M059J (cell line): Measurements from ENCODE around the gene NUB1. TPM values are rescaled to one million over a fixed set of nuclear protein-coding genes. Genes with fewer than 3 reads are reported as not detected.

Source experiments
- DNase-seq: peaks from one replicate; pipeline ENCODE4 v3.0.0-alpha.2; 2012; ENCODE audit warnings: low read depth
- total RNA-seq: library from RNA; depleted of rRNA; stranded (reverse); fragments of >200 nt; shearing (Covaris generic); gene quantifications from 2 replicates; pipeline ENCODE4 v1.2.3, GENCODE V29; 2014

Gene NUB1
- total RNA-seq, 1 experiment from 2014 or later: 74.4 TPM

DNA sequence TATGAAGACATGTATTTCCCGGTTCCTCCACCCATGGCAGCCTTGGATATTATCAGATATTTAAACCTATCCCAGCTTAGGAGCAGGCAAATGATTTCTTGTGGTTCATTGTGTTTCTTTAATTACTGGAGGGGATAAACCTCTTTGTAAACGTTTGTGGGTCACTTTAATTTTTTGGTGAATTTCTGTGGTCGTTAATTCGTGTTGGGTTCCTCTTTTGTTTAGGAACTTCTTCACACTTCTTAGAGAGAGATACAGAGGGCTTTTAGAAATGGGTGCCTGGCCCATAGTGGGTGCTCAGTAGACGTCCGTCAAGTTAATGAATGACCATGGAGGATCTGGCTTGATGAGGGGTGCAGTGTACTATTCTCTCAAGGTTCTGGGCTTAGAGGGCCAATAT is 27.2 kb upstream of the NUB1 start:
- DNase-seq: no peak

DNA sequence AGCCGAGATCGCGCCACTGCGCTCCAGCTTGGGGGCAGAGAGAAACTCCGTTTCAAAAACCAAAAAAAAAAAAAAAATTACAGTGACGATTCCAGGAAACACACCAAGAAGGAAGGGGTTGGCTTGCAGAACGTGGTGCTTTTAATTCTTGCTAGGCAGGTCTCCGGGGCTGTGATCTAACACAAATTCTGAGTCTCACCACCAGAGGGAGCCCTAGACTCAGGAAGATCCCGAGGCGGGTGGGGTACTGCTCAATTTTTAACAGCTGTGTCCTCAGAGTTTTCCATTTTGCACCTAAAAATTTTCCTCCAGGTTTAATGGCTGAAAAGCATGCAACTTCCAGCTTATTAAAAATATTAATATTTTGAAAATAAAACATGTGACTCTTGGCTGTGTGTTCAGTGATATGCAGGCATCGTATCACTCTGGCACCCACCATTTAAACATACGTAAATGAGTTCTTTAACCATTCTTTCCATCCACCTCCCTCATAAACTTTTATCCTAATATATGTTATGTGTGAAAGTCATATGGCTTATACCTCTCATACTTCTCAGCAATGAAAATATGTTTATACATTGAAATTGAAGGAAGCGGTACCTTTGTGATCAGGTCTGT is 26.5 kb upstream of the NUB1 start:
- peak; percentile 64 for DNase-seq

DNA sequence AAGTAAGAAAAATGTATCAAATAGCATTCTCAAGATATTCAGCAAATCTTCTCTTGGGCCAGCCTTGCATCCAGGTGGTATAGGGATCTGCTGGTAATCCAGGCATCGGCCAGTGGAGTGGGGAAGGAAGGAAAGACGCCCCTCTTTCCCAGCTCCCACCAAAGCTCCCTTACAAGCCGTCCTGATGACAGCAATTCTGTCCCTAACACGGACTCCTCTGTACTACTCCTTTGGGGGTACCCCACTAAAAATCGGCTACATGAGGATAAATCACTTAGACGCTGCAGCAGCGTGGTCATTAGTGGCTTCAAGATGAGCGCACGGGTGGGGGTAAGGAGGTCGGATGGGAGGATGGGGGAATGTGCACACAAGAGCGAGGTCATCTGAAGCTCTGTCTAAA is 24.7 kb upstream of the NUB1 start:
- no peak for DNase-seq

DNA sequence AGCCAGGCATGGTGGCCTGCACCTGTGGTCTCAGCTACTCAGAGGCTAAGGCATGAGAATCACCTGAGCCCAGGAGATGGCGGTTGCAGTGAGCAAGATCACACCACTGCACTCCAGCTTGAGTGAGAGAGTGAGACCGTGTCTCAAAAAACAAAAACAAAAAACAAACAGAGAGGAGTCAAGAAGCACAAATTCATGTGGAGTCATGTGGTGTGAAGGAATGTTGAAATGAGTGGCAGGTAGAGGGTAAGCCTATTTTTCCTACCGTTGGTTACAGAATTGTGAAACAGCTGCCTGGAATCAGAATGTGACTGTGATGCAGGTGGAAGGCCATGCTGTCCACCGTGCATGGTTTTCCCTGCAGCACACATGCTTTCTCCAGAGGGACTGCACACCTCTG is 23.7 kb upstream of the NUB1 start:
- no peak for DNase-seq

DNA sequence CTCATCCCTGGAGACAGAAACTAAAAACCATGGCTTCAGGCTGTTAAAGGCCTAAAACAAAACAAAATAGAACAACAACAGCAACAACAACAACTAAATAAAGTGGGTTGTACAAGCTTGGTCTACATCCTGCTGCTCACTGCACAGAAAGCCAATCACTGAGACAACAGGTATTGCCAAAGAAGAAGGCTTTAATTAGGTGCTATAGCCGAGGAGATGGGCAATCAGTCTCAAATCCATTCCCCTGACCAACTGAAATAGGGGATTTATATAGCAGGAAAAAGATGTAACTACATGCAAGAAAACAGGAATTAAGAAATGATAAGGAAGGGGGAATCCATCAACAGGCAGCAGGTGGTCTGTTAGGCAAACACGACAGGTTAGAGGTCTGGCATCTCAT is 22.4 kb upstream of the NUB1 start:
- DNase-seq: no peak

DNA sequence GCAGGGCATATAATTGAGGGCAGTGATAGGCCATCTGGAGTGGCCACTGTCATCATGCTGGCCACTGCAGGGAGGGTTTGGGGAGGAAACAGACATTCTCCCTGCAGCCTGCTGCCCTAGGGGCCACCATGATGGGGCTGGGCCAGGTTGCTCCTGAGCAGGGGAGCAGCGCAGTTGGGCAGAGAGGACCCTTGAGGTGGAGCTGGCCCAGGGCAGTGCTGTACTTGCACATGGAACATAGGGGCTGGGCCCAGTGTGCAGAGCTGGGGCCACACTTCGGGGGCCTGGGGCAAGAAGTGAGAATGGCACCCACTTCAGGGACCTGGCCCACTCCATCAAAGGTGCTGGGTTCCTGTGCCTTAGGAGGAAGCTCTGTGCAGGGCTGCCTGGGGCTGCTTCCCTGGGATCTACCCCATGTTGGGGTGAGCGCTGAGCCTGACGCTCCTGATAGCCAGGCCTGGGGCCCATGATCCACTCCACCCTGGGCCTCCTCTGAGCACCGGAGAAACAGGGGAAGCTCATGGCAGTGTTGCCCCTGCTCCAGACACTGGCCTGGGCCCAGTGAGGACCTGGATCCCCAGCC is 21.3 kb upstream of the NUB1 start:
- no peak for DNase-seq

DNA sequence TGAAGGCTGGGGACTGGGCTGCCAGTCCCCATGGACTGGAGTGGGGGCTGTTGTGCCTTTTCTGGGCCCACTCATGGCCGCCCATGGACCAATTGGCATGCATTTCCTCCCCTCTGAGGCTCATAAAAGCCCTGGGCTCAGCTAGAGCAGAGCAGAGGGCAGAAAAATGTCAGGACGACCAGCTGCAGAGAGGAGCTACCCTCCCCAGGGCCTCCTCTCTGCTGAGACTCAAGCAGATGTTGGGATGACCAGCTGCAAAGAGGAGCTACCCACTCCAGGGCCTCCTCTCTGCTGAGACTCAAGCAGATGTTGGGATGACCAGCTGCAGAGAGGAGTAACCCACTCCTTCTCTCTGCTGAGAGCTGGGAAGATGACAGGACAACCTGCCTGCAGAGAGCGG is 20.3 kb upstream of the NUB1 start:
- no peak for DNase-seq

DNA sequence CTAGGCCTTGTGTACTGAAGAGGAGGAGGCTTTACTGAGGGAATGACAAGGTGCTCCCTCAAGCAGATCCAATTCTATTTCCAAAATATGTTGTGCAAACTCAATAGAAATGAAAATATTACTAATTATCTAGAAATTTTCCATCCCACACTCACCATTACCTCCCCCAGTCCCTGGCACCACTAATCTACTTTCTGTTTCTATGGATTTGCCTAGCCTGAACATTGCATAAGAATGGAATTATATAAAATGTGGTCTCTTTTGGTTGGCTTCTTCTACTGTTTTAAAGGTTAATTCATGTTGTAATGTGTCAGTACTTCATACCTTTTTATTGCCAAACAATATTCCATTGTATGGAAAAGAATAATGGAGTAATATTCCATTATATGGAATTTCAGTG is 18.7 kb upstream of the NUB1 start:
- no peak for DNase-seq

DNA sequence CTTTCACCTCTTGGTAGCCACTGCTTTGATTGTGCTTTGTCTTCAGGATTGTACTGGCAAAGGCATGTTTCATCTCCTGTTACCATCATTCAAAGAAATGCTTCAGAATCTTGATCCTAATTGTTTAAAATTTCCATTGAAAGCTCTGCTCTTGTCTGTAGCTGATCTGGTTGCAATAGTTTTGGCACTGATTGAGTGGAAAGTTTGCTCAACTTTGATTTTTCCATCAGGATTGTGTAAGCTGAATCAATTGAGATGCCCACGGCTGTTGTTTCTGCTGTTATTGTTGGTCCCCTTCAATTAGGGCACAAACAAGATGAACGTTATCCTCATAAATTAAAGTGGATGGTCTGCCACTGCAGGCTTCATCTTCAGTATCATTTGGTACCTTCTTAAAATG is 14.6 kb upstream of the NUB1 start:
- no peak for DNase-seq

DNA sequence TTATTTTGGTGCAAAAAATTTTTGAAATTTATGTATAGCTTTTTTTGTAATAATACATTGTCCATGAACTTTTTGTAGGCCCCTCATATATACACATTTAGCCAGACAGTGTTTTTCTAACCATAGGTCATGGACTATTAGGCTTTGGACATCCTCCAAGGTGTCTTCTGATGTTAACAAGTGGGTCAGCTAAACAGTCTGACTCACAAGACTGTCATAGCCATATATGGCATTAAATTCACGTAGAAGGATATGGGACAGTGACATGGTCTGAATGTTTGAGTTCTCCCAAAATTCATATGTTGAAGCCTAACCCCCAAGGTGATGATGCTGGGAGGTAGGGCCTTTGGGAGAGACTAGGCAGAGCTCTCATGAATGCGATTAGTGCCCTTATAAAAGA is 14.0 kb upstream of the NUB1 start:
- DNase-seq: peak; percentile 84

DNA sequence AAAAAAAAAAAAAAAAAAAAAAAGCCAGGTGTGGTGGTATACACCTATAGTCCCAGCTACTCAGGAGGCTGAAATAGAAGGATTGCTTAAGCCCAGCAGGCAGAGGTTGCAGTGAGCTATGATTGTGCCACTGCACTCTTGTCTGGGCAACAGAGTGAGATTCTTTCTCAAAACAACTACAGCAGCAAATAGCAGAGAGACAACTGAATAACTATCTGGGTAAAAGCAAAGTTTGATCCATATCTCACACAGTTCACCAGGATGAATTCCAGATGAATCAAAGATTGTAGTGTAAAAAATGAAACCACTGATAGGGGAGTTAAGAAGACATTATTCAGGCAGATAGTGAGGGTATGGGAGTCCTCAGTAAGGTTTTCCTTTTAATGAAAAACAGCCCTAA is 11.4 kb upstream of the NUB1 start:
- DNase-seq: no peak

DNA sequence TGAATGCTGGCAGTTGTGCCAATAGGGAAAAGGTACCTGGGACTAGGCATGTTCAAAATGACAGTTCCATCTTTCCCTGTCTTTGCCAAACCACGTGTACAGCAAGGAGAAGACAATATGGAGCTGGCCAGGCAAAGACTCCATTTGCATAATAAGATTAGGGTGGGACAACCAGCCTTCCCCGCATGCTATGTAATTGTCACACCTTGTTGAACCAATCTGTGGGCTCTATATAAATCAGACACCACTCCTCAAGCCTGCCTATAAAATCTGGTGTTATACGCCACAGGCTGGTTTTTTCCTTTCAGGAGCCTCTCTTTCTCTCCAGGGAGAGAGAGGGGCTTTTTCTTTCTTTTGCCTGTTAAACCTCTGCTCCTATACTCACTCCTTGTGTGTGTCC is 11.0 kb upstream of the NUB1 start:
- DNase-seq: no peak

DNA sequence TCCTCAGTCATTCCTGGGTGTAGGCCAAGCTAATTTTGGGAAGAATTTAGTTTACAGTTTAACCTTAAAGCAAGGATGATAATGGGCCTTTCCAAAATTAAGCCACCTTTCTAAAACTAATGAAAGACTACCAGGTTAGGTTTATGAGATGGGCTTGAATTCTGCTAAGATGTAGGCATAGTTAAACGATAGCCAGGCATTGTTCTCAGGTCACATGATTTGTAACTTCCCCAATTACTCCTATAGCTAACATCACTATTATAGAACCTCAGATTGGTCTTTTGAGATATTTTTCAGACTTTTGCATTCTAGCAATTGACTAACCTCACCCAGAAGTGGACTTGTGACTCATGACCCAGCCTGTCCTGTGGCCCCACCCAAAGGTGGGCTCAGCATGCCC is 7.0 kb upstream of the NUB1 start:
- no peak for DNase-seq

DNA sequence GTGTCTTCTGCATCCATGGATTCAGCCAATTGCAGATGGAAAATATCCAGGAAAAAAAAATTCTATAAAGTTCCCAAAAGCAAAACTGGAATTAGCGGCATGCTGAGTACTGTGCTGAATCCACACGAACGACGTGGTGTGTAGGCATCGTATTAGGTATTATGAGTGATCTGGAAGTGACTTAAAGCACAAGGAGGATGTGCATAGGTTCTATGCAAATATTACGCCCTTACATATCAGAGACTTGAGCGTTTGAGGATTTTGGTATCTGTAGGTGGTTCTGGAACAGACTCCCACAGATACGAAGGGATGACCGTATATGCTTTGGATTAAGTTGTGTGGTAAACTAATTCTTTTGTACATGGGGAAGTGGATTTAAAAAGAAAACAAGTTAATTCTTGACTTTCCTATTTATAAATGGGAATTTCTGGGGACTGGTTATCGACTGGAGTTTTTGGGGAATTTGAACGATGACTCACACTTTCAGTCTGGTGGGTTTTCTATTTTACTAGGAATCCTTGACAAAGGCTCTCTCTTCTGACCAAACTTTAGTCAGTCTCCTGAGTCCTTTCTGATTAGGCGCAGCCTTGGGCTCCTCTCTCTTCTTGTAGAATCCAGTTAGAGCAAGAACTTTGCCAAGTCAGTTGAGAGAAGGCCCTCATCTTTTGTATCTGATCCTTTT is 5.4 kb upstream of the NUB1 start:
- no peak for DNase-seq

DNA sequence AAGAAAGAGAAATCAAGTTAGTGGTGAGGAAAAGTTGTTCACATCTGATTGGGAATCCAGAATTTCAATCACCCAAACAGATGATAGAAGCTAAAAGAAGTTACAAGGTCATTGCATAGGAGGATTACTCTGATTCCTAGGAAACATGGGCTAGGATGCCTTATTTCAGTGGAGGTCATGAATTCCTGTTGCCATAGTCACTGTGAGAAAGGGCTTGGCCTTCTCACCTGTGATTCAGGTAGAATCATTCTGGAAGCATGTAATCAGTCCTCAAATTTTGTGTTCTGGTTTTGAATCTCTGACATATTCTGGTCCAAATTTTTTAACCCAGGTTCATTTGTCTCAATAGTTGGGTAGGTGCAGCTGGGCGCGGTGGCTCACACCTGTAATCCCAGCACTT is 4.3 kb upstream of the NUB1 start:
- no peak for DNase-seq

DNA sequence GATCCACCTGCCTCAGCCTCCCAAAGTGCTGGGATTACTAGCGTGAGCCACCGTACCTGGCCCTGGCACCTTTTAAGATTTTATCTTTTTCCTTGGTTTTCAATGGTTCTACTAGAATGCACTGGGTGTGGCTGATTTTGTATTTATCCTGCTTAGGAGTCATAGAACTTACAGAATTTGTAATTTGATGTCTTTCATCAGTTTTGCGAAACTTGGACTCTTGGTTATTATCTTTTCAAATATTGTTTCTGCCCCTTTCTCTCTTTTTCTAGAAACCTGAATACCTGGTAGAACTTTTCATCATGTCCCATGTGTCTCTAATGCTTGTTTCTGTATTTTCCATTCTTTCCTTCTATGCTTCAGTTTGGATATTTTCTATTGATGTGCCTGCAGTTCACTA is 2.8 kb upstream of the NUB1 start:
- DNase-seq: no peak

DNA sequence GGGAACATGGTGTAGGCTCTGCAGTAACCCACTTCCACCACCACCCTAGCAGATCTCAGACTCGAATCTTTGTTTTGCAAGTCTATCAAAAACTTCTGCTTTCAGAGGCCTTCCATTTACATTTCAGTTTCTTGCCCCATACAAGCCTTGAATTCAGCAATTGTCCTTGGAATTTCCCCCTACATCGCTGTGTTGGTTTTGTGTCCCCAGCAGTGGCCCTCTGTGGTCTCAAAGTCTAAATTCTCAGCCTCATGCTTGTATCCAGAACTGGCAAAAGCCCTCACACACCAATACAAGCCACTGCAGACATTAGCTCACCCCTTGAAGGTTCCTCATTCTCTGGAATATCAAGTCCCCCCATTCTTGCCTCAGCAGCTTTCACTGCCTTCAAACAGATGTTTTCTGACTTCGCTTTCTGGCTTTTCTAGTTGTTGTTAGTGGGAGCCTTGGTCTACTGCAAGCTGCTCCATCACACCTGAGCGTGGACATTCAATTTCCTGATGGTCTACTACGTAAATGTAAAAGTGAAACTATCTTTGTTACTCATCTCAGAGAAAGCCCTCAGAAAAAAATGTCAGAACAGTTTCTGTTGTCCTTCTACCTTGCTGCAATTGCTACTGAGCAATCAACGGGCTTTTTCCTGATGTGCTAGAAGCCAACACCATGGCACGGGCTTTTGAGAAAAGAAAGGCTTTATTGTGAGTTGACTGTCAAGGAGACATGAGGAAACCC is 1.8 kb upstream of the NUB1 start:
- DNase-seq: no peak

DNA sequence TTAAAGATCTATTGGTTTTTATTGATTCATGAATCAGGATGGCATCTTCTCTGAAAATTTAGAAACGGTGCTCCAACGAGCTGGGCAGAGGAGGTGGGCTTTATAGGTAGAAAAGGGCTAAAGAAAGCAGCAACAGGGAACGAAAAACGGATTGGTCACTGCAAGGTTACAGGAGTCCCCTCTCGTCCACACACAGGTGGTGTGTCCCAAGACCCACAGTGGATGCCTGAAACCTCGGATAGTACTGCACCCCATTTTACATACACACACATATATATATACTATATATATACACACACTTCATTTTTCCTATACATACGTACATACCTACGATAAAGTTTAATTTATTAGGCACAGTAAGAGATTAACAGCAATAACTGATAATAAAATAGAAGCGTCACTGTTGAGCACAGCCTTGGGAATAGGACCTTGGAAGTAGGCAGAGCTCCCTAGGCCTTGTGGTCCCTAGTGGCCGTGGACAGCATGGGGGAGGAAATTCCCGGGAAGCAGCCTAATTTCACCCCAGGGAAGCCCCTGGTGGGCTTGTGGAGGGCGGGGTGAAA is 737 bp upstream of the NUB1 start:
- no peak for DNase-seq

DNA sequence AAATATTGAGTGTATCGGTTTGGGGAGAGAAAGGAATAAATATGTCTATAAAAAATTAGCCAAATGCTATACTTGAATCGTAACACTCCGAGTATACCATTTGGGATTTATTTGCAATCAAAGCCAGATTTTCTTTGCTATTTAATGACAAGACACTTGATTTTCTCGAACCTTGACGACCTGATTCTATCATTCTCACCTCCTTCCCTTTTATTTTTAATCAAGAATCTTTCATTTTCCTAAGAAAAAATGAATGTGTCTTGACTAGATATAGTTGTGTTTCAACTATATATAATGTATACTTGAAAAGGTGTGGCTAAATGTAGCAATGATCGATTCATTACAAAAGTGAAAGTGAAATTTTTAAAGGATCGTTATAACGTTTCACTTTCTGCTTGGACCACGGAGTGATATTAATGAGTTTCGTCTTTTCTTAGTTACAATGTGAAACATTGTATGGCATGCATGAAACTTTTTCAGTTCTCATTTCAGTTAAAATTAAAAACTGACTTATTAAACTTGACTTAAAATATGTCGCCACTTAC is 562 bp downstream of the NUB1 start:
- DNase-seq: peak; percentile 19

DNA sequence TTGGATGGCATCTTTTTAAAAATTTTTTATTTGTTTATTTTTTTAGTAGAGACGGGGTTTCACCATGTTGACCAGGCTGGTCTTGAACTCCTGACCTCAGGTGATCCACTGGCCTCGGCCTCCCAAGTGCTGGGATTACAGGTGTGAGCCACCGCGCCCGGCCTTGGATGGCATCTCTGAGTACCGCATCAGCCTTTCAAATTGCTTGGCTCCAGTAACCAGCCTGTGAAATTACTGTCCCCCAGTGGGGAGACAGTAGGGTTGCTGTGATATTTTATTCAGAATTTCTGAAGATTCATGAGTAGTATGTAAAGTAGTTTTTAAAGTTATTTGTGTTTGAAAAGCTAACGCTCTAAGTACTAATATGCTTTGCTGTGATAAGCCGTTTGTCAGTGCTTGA is 1.2 kb downstream of the NUB1 start:
- peak; percentile 16 for DNase-seq

DNA sequence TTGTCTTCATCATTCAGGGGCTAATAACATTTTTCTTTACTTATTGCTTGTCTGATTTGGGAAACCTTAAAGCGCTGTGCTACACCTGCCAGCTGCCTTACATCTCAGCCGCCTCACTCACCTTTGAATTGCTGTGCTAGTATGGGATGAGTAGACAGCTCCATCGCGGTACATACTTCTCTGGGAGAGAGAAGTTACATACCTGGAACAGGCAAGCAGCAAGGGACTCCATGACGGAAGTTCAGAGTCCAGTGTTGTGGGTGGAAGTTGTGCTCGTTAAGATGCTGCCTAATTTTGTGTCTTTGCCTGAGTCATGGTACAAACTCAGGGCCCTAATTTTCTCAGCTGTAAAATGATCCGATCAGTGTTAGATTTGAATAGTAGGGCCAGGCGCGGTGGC is 1.9 kb downstream of the NUB1 start:
- DNase-seq: no peak
